ENCODE data around the gene VKORC1. TPM values are rescaled to one million over a fixed set of nuclear protein-coding genes. Genes with fewer than 3 reads are reported as not detected.

VKORC1 gene
- polyA plus RNA-seq, 4 donors = 64.9 to 90.5 (median 71.9) TPM

- DNase-seq (ENCODE audit: low read depth in 4 of 4, low spot score in 3 of 4) = no peak
These were observed 10.6 kb downstream of the VKORC1 start for GRCh38 chr16:31083981-31084380.

- DNase-seq (ENCODE audit: low read depth in 4 of 4, low spot score in 3 of 4) = no peak
These were observed 11.0 kb downstream of the VKORC1 start for GRCh38 chr16:31083556-31083955.

GRCh38 chr16:31083081-31083480, 11.5 kb downstream of the VKORC1 start:
- no peak for DNase-seq (ENCODE audit: low read depth in 4 of 4, low spot score in 3 of 4)

GRCh38 chr16:31082368-31083045, 12.1 kb downstream of the VKORC1 start:
- DNase-seq (ENCODE audit: low read depth in 4 of 4, low spot score in 3 of 4) = no peak

- DNase-seq (ENCODE audit: low read depth in 4 of 4, low spot score in 3 of 4) = no peak
These were observed 12.9 kb downstream of the VKORC1 start for GRCh38 chr16:31081428-31082351.

GRCh38 chr16:31080756-31081419, 13.7 kb downstream of the VKORC1 start:
- no peak for DNase-seq (ENCODE audit: low read depth in 4 of 4, low spot score in 3 of 4)

- no peak for DNase-seq (ENCODE audit: low read depth in 4 of 4, low spot score in 3 of 4)
These were observed 14.5 kb downstream of the VKORC1 start for GRCh38 chr16:31080035-31080629.

GRCh38 chr16:31079342-31079944, 15.2 kb downstream of the VKORC1 start:
- DNase-seq (ENCODE audit: low read depth in 4 of 4, low spot score in 3 of 4) = no peak

GRCh38 chr16:31078597-31079341, 15.8 kb downstream of the VKORC1 start:
- no peak for DNase-seq (ENCODE audit: low read depth in 4 of 4, low spot score in 3 of 4)

- DNase-seq (ENCODE audit: low read depth in 4 of 4, low spot score in 3 of 4) = no peak
These were observed 16.8 kb downstream of the VKORC1 start for GRCh38 chr16:31077592-31078396.

- no peak for DNase-seq (ENCODE audit: low read depth in 4 of 4, low spot score in 3 of 4)
These were observed 17.6 kb downstream of the VKORC1 start for GRCh38 chr16:31077024-31077423.

- DNase-seq (ENCODE audit: low read depth in 4 of 4, low spot score in 3 of 4) = no peak
These were observed 18.3 kb downstream of the VKORC1 start for GRCh38 chr16:31076319-31076718.

GRCh38 chr16:31074814-31075183, 19.8 kb downstream of the VKORC1 start:
- DNase-seq (ENCODE audit: low read depth in 4 of 4, low spot score in 3 of 4) = no peak

GRCh38 chr16:31073970-31074813, 20.4 kb downstream of the VKORC1 start, which contains the start of the genes ZNF646 and ZNF668:
TSS of gene ZNF646 (plus strand) at chr16:31074422. CDS start at chr16:31076325, 1,903 bp downstream.
TSS of gene ZNF668 (minus strand) at chr16:31074240. CDS start at chr16:31064459, 9,781 bp downstream.
- DNase-seq (ENCODE audit: low read depth in 4 of 4, low spot score in 3 of 4) = peak; percentile 96 to 98 (median 97)

GRCh38 chr16:31073142-31073969, 21.2 kb downstream of the VKORC1 start:
- DNase-seq (ENCODE audit: low read depth in 4 of 4, low spot score in 3 of 4) = peak; percentile 82 to 86 (median 84)

GRCh38 chr16:31072540-31073141, 22.0 kb downstream of the VKORC1 start:
- no peak for DNase-seq (ENCODE audit: low read depth in 4 of 4, low spot score in 3 of 4)

Data from right renal pelvis (tissue), 4 donors.